Measurements from ENCODE around the gene POSTN.

The POSTN gene

GRCh38 chr13:37539976-37540605, 58.5 kb downstream of the POSTN start:
- ATAC-seq: peak; percentile 63
- TF ChIP-seq ZNF70 (CRISPR knock-in tag; IDR thresholded peaks at IDR 0.05): no peak
- TF ChIP-seq ISL1 (CRISPR knock-in tag; IDR thresholded peaks at IDR 0.05): no peak
- no peak for TF ChIP-seq ZNF565 (CRISPR knock-in tag; conservative IDR thresholded peaks at IDR 0.05; ENCODE audit: low read depth)
- TF ChIP-seq, protein P1, sequence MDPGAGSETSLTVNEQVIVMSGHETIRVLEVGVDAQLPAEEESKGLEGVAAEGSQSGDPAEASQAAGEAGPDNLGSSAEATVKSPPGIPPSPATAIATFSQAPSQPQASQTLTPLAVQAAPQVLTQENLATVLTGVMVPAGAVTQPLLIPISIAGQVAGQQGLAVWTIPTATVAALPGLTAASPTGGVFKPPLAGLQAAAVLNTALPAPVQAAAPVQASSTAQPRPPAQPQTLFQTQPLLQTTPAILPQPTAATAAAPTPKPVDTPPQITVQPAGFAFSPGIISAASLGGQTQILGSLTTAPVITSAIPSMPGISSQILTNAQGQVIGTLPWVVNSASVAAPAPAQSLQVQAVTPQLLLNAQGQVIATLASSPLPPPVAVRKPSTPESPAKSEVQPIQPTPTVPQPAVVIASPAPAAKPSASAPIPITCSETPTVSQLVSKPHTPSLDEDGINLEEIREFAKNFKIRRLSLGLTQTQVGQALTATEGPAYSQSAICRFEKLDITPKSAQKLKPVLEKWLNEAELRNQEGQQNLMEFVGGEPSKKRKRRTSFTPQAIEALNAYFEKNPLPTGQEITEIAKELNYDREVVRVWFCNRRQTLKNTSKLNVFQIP (CRISPR knock-in tag; IDR thresholded peaks at IDR 0.05; ENCODE audit: borderline replicate concordance, low read depth): no peak
- no peak for TF ChIP-seq GLIS3 (CRISPR knock-in tag; IDR thresholded peaks at IDR 0.05)
- TF ChIP-seq CSDC2 (CRISPR knock-in tag; IDR thresholded peaks at IDR 0.05): no peak
- no peak for TF ChIP-seq ZFP3 (CRISPR knock-in tag; IDR thresholded peaks at IDR 0.05)
- no peak for TF ChIP-seq TCF4 (CRISPR knock-in tag; IDR thresholded peaks at IDR 0.05; ENCODE audit: borderline replicate concordance)

DNA sequence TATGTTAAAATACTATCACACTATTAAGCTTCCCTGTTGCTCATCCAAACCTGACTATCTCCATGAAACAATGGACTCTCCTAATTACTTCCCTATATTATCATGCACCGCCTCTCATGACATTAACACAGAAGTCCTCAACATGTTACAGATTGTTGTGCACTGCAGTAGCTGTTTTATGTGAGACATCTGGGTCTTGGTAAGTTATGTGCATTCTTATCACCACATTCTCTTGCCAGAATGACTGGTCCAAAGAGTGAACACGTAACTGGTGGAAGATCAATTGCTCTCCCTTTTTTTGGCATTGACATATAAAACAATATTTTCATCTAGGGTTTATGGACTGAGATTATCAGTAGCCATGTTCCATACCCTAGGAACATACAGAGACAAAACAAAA, 59.4 kb downstream of the POSTN start:
- no peak for TF ChIP-seq BACH2 (CRISPR knock-in tag; IDR thresholded peaks at IDR 0.05; ENCODE audit: borderline replicate concordance)
- no peak for TF ChIP-seq PPARA (CRISPR knock-in tag; IDR thresholded peaks at IDR 0.05; ENCODE audit: borderline replicate concordance)
- TF ChIP-seq SNAI2 (CRISPR knock-in tag; IDR thresholded peaks at IDR 0.05): no peak
- no peak for TF ChIP-seq ESRRG (CRISPR knock-in tag; IDR thresholded peaks at IDR 0.05)
- TF ChIP-seq ZFP3 (CRISPR knock-in tag; IDR thresholded peaks at IDR 0.05): no peak
- no peak for TF ChIP-seq GLIS3 (CRISPR knock-in tag; IDR thresholded peaks at IDR 0.05)
- TF ChIP-seq, protein P2, sequence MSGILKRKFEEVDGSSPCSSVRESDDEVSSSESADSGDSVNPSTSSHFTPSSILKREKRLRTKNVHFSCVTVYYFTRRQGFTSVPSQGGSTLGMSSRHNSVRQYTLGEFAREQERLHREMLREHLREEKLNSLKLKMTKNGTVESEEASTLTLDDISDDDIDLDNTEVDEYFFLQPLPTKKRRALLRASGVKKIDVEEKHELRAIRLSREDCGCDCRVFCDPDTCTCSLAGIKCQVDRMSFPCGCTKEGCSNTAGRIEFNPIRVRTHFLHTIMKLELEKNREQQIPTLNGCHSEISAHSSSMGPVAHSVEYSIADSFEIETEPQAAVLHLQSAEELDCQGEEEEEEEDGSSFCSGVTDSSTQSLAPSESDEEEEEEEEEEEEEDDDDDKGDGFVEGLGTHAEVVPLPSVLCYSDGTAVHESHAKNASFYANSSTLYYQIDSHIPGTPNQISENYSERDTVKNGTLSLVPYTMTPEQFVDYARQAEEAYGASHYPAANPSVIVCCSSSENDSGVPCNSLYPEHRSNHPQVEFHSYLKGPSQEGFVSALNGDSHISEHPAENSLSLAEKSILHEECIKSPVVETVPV (CRISPR knock-in tag; IDR thresholded peaks at IDR 0.05): no peak
- TF ChIP-seq OSR1 (CRISPR knock-in tag; IDR thresholded peaks at IDR 0.05): no peak
- no peak for TF ChIP-seq ZC3H10 (CRISPR knock-in tag; IDR thresholded peaks at IDR 0.05)
- no peak for TF ChIP-seq PATZ1 (CRISPR knock-in tag; IDR thresholded peaks at IDR 0.05; ENCODE audit: borderline replicate concordance)
- TF ChIP-seq TOX (CRISPR knock-in tag; IDR thresholded peaks at IDR 0.05; ENCODE audit: borderline replicate concordance): no peak
- TF ChIP-seq ZNF8 (CRISPR knock-in tag; IDR thresholded peaks at IDR 0.05): no peak
- TF ChIP-seq CSDC2 (CRISPR knock-in tag; IDR thresholded peaks at IDR 0.05): no peak
- TF ChIP-seq RARB (CRISPR knock-in tag; IDR thresholded peaks at IDR 0.05): no peak
- TF ChIP-seq ZNF70 (CRISPR knock-in tag; IDR thresholded peaks at IDR 0.05): no peak
- ATAC-seq: no peak

DNA sequence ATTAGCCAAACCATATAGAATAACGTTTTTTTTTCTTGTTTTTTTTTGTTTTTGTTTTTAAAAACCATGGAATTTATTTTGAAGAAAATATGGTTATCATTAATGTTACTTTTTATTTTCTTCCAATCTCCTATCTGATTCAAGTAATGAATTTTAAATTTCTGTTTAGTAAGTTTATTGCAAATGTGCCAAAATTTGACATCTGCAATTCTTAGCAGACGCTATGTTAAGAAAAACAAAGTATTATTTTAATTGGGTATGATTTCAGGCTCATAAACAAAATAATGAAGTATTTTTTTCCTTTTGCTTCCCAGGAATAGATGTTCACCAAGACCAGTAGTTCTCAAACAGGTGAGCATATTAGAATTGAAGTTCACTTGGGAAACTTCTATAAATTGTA, 63.1 kb downstream of the POSTN start:
- TF ChIP-seq TCF4 (CRISPR knock-in tag; IDR thresholded peaks at IDR 0.05; ENCODE audit: borderline replicate concordance) (no peak), TOX (CRISPR knock-in tag; IDR thresholded peaks at IDR 0.05; ENCODE audit: borderline replicate concordance) (no peak), TSHZ2 (CRISPR knock-in tag; IDR thresholded peaks at IDR 0.05) (no peak), ZFP3 (CRISPR knock-in tag; IDR thresholded peaks at IDR 0.05) (no peak), PATZ1 (CRISPR knock-in tag; IDR thresholded peaks at IDR 0.05; ENCODE audit: borderline replicate concordance) (no peak), ESRRG (CRISPR knock-in tag; IDR thresholded peaks at IDR 0.05) (no peak), CSDC2 (CRISPR knock-in tag; IDR thresholded peaks at IDR 0.05) (no peak), ISL1 (CRISPR knock-in tag; IDR thresholded peaks at IDR 0.05) (no peak), ARNTL (CRISPR knock-in tag; IDR thresholded peaks at IDR 0.05; ENCODE audit: borderline replicate concordance, low read depth) (no peak), ZNF565 (CRISPR knock-in tag; conservative IDR thresholded peaks at IDR 0.05; ENCODE audit: low read depth) (no peak), GLIS3 (CRISPR knock-in tag; IDR thresholded peaks at IDR 0.05) (no peak), ZNF8 (CRISPR knock-in tag; IDR thresholded peaks at IDR 0.05) (no peak), BACH2 (CRISPR knock-in tag; IDR thresholded peaks at IDR 0.05; ENCODE audit: borderline replicate concordance) (no peak)
- TF ChIP-seq, protein P3, sequence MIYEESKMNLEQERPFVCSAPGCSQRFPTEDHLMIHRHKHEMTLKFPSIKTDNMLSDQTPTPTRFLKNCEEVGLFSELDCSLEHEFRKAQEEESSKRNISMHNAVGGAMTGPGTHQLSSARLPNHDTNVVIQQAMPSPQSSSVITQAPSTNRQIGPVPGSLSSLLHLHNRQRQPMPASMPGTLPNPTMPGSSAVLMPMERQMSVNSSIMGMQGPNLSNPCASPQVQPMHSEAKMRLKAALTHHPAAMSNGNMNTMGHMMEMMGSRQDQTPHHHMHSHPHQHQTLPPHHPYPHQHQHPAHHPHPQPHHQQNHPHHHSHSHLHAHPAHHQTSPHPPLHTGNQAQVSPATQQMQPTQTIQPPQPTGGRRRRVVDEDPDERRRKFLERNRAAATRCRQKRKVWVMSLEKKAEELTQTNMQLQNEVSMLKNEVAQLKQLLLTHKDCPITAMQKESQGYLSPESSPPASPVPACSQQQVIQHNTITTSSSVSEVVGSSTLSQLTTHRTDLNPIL (CRISPR knock-in tag; IDR thresholded peaks at IDR 0.05; ENCODE audit: low read depth): no peak
- TF ChIP-seq, protein P1 (CRISPR knock-in tag; IDR thresholded peaks at IDR 0.05; ENCODE audit: borderline replicate concordance, low read depth): no peak
- no peak for ATAC-seq
